HG03520 (cell line): ENCODE data around the gene CACNB3.
"Not testable (repeated sequence)": the region's sequence is repeated elsewhere in the genome, so short reads cannot be mapped to it uniquely, and the experiment has no call there.

Experiments
- ATAC-seq: cut with Tn5 transposase; IDR thresholded peaks from one replicate; pipeline ENCODE4 v1.9.1; 2021; ENCODE audit warnings: mild to moderate bottlenecking, moderate library complexity; ENCODE audit not compliant: unreplicated experiment

Gene CACNB3

GRCh38 chr12:48816143-48816854, 2.0 kb upstream of the CACNB3 start:
- no peak for ATAC-seq

- no peak for ATAC-seq
These were observed 715 bp downstream of the CACNB3 start for GRCh38 chr12:48818831-48819590.

- ATAC-seq: no peak
These were observed 1.9 kb downstream of the CACNB3 start for GRCh38 chr12:48819986-48820725.

GRCh38 chr12:48822139-48822538, 3.8 kb downstream of the CACNB3 start:
- no peak for ATAC-seq

- no peak for ATAC-seq
These were observed 4.4 kb downstream of the CACNB3 start for GRCh38 chr12:48822711-48823110.

- no peak for ATAC-seq
These were observed 5.0 kb downstream of the CACNB3 start for GRCh38 chr12:48823281-48823680.

GRCh38 chr12:48824112-48824511, 5.8 kb downstream of the CACNB3 start:
- no peak for ATAC-seq

GRCh38 chr12:48824905-48825304, 6.6 kb downstream of the CACNB3 start:
- no peak for ATAC-seq

GRCh38 chr12:48826209-48826855, 8.0 kb downstream of the CACNB3 start:
- no peak for ATAC-seq

GRCh38 chr12:48827026-48827425, 8.7 kb downstream of the CACNB3 start:
- no peak for ATAC-seq

- no peak for ATAC-seq
These were observed 9.3 kb downstream of the CACNB3 start for GRCh38 chr12:48827513-48828096.

- ATAC-seq: no peak
These were observed 10.0 kb downstream of the CACNB3 start for GRCh38 chr12:48828293-48828692.

GRCh38 chr12:48828841-48829575, 10.7 kb downstream of the CACNB3 start:
- ATAC-seq: no peak

GRCh38 chr12:48831257-48831656, 13.0 kb downstream of the CACNB3 start:
- ATAC-seq: no peak

- no peak for ATAC-seq
These were observed 14.2 kb downstream of the CACNB3 start for GRCh38 chr12:48832321-48833060.

GRCh38 chr12:48838048-48838447, 19.8 kb downstream of the CACNB3 start:
- ATAC-seq: no peak

GRCh38 chr12:48842021-48842420, 23.7 kb downstream of the CACNB3 start:
- not testable (repeated sequence) for ATAC-seq

GRCh38 chr12:48851883-48852733, 33.8 kb downstream of the CACNB3 start, which contains the start of gene DDX23:
Gene DDX23 (minus strand): TSS chr12:48852163. CDS start chr12:48845782, 6,381 bp downstream.
- peak; percentile 91 for ATAC-seq
